Left colon (tissue), 2 donors: ENCODE results near the gene PDGFA. TPM values are rescaled to one million over a fixed set of nuclear protein-coding genes. Genes with fewer than 3 reads are reported as not detected.

Experiments used
- ATAC-seq: fragments of 200-7000 bp; cut with Tn5 transposase; one replicate; pipeline ENCODE4 v1.9.1; 2020; ENCODE audit warnings: mild to moderate bottlenecking, moderate library complexity
- DNase-seq, 2 donors: peaks; one replicate each; pipeline ENCODE4 v3.0.0-alpha.2; 2020
- intact Hi-C, 2 donors: fragments of 100-400 bp; cut with DNase I in 1 of 2; cut with micrococcal nuclease in 1 of 2; formaldehyde crosslinking; loops; one replicate each; pipeline versions ENCODE4 v1.11.2 to v1.14.0; 2022; cut with DNase I, micrococcal nuclease
- total RNA-seq, 2 donors: library from RNA; stranded (reverse); fragmentation: NEBNext Ultra II Directional; extraction: Animal tissue kit (Norgen Biotek cat#: 25700); gene quantifications; one replicate each; pipeline ENCODE4 v1.2.1, GENCODE V29; 2021
- donor health status: DM: no; HTN: no; CAD: no.
- donor health status: DM: yes; HTN: yes; CAD: no.

Gene PDGFA
- total RNA-seq, 2 donors from 2014 or later, result 58.7 to 80.2 TPM

DNA sequence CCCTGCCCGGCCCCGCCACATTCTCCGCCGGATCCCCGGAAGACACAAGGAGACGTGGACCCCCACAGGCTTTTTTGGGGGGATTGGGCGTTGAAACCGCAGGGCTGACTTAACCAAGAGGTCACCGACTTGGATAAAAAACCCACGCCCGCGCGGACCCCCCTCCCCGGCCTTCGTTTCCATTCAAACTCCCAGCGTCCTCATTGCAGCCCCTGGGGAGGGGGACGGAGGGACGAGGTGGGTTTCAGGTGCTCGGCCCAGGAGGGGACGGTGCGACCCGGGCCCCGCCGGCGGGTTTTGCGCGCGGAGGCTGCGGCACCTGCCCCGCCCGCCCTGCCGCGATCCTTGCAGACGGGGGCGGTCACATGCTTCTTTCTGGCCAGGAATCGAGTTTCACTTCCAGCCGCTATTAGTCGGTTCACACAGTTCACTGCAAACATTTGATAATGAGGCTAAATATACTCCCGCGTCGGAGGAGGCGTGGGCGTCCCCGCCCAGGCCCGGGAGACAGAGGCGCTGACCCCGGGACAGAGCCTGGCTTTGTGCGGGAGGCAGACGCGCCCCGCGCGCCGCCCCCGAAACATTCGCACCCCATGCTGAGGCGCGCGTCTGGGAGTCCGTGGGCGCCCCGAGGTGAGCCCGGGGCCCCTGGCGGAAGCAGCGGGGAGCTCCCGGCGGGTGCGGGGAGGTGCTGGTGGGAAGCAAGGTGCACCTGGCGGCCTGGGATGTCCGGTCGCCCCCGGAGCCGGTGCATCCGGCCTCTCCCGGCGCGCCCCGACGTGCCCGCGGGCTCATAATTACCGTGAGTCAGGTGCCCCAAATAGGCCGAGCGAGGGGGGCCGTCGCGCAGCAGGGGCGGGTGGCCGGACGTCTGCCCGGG, 2.7 kb upstream of the PDGFA start:
- DNase-seq, result peak; percentile 67 to 70
- intact Hi-C loops, result no loop called here
- peak; percentile 34 for ATAC-seq

- intact Hi-C loops, result no loop called here
- DNase-seq, result peak in 1 of 2 donors; percentile 73
- no peak for ATAC-seq
Observed at GRCh38 chr7:521221-522070, 1.8 kb upstream of the PDGFA start.

DNA sequence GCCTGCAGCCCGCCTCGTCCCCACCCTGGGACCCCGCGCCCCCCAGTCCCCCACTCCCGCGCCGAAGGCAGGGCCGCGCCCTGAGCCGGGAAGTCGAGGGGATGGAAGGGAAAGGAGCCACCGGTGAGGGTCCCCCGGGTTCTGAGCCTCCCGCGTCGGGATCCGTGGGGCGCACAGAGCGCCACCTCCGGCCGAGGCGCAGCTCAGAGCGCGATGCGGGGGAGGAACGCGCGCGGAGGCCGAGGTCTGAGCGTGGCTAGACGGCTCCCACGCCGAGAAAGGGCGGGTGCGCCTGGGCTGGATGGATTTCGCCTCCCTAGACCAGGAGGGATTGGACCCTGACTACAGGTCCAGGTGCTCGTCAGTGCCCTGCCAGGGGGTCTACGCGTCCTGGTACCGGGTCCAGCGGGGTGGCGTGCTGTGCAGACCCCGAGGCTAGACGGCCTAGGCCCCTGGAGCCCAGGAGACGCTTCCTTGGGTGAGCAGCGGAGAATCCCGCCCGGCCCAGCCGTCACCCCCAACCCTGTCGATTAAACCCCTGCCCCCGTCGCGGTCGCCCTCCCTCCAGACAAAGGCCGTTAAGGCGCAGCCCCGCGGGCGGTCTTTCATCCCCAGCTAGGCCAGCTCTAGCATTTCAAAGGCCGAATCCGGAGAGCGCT, 986 bp upstream of the PDGFA start:
- peak in 1 of 2 donors; percentile 43 for DNase-seq
- ATAC-seq, result peak; percentile 8
- intact Hi-C loops, result no loop called here

GRCh38 chr7:518630-519483, 789 bp downstream of the PDGFA start:
- ATAC-seq, result peak; percentile 62
- intact Hi-C loops, result no loop called here

GRCh38 chr7:517774-518629, 1.6 kb downstream of the PDGFA start:
- intact Hi-C loops, result no loop called here
- ATAC-seq (peak; percentile 48), DNase-seq (peak; percentile 74 to 78)

More at GRCh38 chr7:518630-519483, 789 bp downstream of the PDGFA start:
- DNase-seq, result peak; percentile 88

- DNase-seq, result peak; percentile 72 to 82
- ATAC-seq, result peak; percentile 31
- intact Hi-C loops, result no loop called here
Observed at GRCh38 chr7:516606-517456, 2.8 kb downstream of the PDGFA start.

- intact Hi-C loops, result no loop called here
- ATAC-seq (no peak), DNase-seq (no peak)
Observed at GRCh38 chr7:516216-516605, 3.4 kb downstream of the PDGFA start.

- no peak for DNase-seq
- intact Hi-C loops, result no loop called here
- no peak for ATAC-seq
Observed at GRCh38 chr7:515628-516027, 4.0 kb downstream of the PDGFA start.

GRCh38 chr7:514651-515598, 4.7 kb downstream of the PDGFA start:
- intact Hi-C loops, result no loop called here
- ATAC-seq (peak; percentile 18), DNase-seq (peak; percentile 82 to 83)

- intact Hi-C loops, result no loop called here
- ATAC-seq, result no peak
- no peak for DNase-seq
Observed at GRCh38 chr7:514242-514641, 5.4 kb downstream of the PDGFA start.

DNA sequence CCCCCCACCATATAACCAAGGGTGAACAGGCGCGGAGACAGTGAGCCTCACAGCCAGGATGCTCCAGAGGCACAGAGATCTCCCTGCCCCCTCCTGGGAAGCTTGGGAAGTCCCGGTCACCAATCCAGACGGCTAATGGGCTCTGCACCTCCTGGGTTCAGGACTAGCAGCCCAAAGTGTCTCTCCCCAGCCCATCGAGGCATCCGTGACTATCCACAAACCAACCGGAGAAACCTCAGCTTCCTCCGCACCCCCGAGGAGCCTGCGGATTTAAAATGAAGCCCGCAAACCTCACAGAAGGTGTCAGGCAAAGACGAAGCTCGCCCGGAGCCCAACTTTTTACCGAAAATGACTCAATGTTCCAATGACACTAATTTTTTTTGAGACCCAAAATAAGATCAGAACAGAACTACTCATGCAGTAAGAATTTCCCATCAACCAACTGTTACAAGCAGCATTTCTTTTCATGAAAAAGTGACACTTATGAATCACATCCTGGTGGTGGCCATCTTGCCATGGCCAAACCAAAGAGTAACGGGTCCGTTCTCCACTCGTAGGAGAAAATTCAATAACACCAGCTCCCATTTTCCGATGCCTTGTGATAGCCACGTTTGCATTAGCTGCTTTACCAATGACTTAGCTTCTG, 6.0 kb downstream of the PDGFA start:
- DNase-seq, result peak in 1 of 2 donors; percentile 30
- intact Hi-C loops, result no loop called here
- ATAC-seq, result no peak

DNA sequence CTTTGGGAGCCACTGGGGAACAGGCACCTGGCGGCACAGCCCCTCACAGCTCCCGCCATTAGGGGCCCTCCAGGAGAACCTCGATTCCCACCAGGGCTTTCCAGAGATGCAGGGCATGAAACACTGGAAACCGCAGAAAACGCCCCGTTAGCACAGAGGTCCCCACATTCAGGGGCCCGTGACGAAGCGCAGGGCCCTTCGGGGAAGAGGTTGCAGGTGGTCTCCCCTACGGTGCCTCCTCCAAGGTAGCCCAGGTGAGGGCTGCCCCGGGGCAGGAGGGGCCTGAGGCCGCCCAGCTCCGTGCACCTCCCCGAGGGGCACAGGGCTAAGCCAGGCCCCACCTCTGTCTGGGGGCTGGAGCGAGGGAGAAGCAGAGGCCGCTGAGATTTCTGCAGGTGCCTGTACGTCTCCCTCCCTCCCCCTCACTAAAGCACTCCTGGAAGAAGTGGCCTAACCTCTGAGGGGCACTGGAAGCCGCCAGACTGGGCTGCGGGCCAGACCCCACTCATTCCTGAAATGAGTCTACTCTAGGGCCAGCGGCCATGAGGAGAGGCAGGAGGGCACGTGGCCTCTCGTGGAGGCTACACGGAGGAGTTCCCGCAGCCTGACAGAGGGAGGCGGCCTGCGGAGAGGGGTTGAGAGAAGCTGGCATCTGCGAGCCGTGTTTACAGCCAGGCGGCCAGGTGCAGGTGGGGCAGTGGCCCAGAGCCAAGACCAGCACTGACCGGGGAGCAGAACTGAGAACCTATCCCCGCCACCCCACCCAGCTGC, 6.9 kb downstream of the PDGFA start:
- DNase-seq (peak; percentile 86 to 89), ATAC-seq (peak; percentile 69)
- intact Hi-C loops, result no loop called here

DNA sequence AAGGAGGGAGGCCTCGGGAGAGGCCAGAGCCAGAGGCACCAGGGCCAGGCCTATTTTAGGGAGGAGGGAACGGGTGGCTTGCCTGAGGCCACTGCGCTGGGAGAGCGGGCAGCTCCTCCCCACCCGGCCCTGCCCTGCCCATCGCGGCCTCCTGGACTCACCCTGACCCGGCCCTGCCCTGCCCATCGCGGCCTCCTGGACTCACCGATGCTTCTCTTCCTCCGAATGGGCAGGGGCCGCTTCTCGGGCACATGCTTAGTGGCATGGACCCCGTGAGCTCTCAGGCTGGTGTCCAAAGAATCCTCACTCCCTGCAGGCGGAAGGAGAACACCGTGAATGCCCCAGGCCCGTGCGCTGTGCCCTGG, 7.5 kb downstream of the PDGFA start:
- ATAC-seq, result peak; percentile 58
- intact Hi-C loops, result no loop called here
- DNase-seq, result peak in 1 of 2 donors; percentile 61

DNA sequence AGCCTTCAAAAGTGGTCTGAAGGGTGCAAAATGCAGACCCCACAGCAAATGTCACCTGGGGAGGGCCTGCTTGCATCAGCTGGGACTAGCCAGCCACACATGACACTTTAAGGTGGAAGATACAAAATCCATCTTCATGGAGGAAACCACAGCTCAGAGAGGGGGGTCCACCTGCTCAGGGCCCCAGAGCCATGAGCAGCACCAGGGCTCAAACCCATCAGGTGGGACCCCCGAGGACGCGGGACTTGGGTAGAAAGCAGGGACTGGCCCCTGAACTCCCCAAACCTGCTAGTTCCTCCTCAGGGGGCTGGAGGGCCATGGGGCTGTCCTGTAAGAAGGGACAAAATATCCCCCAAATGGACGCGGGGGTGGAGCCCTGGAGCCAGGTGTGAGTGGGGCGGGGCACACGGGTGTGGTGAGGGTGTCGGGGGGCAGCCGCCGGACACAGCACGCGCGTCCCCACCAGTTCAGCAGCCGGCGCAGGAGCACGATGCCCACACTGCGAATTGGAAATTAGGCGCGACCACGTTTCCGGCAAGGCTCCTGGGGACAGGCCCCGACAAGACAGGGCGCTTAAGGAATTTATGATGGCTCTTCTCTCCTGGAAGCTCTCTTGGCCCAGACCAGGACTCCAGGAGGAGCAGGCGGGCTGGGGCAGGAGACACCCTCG, 8.0 kb downstream of the PDGFA start:
- intact Hi-C loops, result no loop called here
- ATAC-seq (no peak), DNase-seq (peak in 1 of 2 donors; percentile 30)
